ENCODE data around the gene DENND5B.
"Not testable (repeated sequence)": the region's sequence is repeated elsewhere in the genome, so short reads cannot be mapped to it uniquely, and the experiment has no call there.

DENND5B gene

GRCh38 chr12:31589904-31590641, 863 bp downstream of the DENND5B start:
- DNase-seq, result peak; percentile 76

GRCh38 chr12:31589598-31589903, 1.4 kb downstream of the DENND5B start:
- no peak for DNase-seq

DNA sequence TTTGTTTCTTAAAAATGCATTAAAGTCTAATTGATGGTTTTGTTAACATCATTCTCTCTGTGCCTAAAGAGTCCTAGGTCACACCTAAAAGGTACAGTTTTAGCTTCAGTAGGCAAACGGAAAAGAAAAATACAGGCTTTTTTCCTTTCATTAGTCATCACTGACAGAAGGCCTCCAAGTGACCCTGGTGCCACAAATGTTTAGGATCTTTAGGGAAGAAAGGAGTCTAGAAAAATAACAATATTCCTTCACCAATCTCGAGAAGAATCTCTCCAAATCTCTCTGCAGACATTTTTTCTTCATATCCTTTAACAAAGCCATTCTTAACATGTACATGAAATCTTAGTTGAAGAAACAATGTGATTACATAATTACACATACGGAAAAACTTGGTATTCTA, 2.0 kb downstream of the DENND5B start:
- DNase-seq, result peak; percentile 28

GRCh38 chr12:31586728-31587127, 4.2 kb downstream of the DENND5B start:
- DNase-seq, result no peak

- no peak for DNase-seq
Observed at GRCh38 chr12:31585895-31586294, 5.0 kb downstream of the DENND5B start.

DNA sequence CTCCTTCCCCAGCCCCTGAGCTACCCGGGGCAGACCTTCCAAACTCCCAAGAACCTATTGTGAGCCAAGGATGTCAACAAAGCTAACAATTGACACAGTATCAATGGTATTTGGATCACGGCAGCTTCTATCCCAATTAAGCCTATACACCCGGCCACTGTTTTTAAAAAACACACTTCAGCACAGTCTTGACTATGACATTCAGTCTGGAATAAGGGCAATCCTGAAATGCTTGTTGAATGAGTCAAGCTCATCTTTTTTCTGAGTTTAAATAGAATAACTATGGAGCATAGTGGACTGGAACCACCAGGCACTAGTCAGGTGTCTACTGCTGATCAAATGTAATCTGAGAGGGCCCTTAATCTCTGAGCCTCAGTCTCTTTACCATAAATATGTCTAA, 5.7 kb downstream of the DENND5B start:
- peak; percentile 86 for DNase-seq

- DNase-seq, result no peak
Observed at GRCh38 chr12:31584782-31585181, 6.2 kb downstream of the DENND5B start.

DNA sequence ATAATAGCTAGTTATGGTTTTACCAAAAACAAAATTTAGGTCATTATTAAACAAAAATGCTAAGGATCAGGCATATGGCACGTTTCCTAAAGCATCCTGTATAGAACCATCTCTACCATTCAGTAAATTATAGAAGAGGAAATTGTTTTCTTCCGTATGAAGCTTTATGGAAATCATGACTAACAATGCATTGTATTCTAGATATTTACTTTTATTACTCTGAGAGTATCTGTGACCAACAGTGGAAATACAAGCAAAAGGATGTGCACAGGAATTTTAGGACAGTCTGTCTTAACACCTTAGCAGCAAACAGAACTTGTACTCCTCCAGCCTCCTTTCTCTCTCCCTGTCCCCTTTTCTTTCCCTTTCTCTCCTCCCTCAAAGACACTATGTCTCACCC, 7.1 kb downstream of the DENND5B start:
- DNase-seq, result no peak

GRCh38 chr12:31582155-31582554, 8.8 kb downstream of the DENND5B start:
- peak; percentile 81 for DNase-seq

DNA sequence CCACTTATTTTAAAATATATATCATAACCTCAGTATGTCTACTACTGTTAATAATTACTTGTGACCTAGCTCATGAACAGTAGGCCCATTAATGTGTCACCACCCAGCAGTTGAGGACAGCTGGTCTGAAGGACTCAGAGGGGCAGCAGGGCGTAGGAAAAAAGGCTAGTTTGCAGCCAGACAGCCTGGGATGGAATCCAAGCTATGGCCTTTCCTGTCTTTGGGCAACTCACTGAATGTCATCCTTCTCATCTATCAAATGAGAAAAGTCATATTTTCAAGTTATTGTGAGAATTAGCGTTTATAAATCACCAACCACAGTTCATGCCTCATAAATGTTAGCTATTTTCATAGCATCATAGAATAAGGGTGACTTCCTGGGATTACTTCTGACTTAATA, 12.3 kb downstream of the DENND5B start:
- peak; percentile 69 for DNase-seq

DNA sequence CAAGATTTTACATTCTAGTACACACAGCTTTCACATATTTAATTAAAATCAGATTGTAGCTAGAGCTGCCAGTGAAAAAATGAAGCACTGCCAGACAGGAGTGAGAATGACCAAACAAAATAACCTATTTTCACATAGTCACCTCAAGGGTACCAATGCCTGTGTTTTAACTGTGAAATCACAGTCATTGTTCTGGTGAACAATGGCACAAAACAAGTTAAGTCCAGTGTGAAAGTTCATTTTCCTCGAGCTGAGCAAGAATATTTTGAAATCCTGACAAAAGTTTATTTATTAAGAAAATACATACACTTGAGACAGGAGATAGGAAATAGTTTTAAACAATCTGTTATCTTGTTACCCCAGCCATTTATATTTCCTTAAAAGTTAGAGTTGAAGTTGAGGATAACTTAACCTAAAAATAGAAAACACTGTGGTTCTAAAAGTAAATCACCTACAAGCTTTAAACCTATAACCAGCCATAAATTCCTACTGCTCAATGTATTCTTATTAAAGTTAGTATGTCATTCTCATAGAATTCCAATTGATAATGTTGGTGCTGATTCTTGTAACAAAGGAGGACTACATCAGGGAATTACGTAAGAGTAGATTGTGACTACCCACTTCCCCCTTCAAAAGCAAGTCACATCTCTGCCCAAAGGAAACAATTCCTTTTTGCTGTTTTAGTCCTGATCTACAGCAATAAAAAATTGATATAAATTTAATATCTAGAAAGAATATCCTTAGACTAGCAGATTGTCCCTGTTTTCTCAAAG, 15.9 kb downstream of the DENND5B start:
- peak; percentile 27 for DNase-seq

GRCh38 chr12:31574367-31574766, 16.6 kb downstream of the DENND5B start:
- not testable (repeated sequence) for DNase-seq

DNA sequence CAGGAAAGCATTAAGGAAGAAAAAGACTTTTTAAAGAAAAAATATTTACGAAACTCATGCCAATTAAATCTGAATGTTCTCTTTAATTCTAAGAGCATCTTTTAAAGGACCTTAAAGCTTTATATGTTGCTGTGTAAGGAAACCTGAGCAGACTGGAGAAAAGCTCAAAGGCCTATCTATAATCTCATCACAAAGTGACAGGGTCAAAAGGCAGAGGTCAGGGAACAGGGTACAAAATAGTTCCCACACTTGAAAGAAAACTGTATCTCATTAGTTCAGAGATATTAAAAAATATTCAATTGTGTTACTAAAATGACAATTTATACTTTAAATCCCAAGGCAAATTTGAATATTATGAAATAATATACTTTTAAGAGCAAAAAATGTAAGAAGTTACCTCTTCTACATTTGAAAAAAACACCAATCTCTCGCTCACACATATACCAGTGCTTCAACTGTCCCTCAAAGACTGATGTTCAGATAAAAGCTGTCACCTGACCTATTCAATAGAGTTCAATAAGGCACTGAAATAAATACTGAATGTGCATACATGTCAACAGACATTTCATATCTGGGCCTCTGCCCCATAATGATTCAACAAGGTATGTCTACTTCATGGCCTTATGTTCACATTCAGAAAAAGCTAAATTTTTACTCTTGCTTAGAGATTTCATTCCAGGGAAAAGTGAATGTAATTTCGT, 17.9 kb downstream of the DENND5B start:
- DNase-seq, result no peak

DNA sequence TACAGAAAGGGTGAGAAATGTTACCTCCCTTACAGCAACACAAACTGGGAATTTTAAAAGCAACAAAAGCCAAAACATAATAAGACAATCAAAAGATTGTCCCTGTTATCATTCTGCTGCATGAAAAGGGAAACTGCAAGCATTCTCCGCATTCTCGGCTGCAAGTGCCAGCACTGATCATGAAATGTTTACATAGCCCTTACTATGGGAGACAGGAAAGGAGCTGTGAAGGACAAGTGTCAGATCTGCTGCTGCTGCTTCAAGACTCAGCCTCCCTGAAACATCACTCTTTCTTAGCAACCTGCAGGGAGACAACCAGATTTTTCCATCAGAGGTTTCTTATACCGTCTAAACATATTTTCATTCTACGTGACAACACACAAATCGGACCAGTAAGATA, 20.1 kb downstream of the DENND5B start:
- no peak for DNase-seq

- peak; percentile 40 for DNase-seq
Observed at GRCh38 chr12:31569517-31569916, 21.4 kb downstream of the DENND5B start.

GRCh38 chr12:31568498-31568897, 22.4 kb downstream of the DENND5B start:
- DNase-seq, result no peak

GRCh38 chr12:31567029-31567428, 23.9 kb downstream of the DENND5B start:
- DNase-seq, result no peak

GRCh38 chr12:31566547-31566946, 24.4 kb downstream of the DENND5B start:
- no peak for DNase-seq

- DNase-seq, result no peak
Observed at GRCh38 chr12:31562594-31563328, 28.2 kb downstream of the DENND5B start.

DNA sequence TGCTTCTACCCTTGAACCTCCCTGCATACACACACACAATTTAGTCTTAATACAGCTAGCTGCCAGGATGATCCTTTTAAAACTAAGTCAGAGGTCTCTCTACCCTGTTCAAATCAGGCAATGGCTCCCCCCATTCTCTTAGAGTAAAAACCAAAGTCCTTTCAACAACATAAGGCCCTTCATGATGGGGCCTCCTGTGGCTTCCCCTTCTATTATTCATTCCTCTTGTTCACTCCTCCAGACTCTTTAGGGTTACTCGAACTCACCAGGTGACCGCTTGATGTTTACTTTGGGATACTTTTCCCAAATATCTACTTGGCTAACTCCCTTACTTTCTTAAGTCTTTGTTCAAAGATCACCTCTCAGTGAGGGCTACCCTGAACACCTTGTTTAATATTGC, 30.4 kb downstream of the DENND5B start:
- no peak for DNase-seq

GRCh38 chr12:31558521-31558920, 32.4 kb downstream of the DENND5B start:
- DNase-seq, result peak; percentile 47

GRCh38 chr12:31557707-31558106, 33.2 kb downstream of the DENND5B start:
- DNase-seq, result no peak

DNA sequence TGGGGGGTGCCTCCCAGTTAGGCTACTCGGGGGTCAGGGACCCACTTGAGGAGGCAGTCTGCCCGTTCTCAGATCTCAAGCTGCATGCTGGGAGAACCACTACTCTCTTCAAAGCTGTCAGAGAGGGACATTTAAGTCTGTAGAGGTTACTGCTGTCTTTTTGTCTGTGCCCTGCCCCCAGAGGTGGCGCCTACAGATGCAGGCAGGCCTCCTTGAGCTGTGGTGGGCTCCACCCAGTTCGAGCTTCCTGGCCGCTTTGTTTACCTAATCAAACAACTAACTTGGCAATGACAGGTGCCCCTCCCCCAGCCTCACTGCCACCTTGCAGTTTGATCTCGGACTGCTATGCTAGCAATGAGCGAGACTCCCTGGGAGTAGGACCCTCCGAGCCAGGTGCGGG, 35.5 kb downstream of the DENND5B start:
- not testable (repeated sequence) for DNase-seq
